Left lobe of liver (tissue), 2 donors: ENCODE results near the gene CCDC158. TPM values are rescaled to one million over a fixed set of nuclear protein-coding genes. Genes with fewer than 3 reads are reported as not detected.

Experiments
- ATAC-seq: fragments of 200-7000 bp; cut with Tn5 transposase; one replicate; pipeline ENCODE4 v1.9.1; 2020; ENCODE audit warnings: mild to moderate bottlenecking, moderate library complexity
- DNase-seq: peaks from one replicate; pipeline ENCODE4 v3.0.0-alpha.2; 2020; ENCODE audit warnings: low spot score
- total RNA-seq: library from RNA; stranded (reverse); gene quantifications from one replicate; pipeline ENCODE4 v1.2.1, GENCODE V29; 2021
- donor health status: DM: no; HTN: no; CAD: no; lungs with moderate emphysema.
- donor health status: DM: no; HTN: yes; CAD: no.

Gene CCDC158
- total RNA-seq, 1 donor from 2014 or later, result 3.9 TPM

DNA sequence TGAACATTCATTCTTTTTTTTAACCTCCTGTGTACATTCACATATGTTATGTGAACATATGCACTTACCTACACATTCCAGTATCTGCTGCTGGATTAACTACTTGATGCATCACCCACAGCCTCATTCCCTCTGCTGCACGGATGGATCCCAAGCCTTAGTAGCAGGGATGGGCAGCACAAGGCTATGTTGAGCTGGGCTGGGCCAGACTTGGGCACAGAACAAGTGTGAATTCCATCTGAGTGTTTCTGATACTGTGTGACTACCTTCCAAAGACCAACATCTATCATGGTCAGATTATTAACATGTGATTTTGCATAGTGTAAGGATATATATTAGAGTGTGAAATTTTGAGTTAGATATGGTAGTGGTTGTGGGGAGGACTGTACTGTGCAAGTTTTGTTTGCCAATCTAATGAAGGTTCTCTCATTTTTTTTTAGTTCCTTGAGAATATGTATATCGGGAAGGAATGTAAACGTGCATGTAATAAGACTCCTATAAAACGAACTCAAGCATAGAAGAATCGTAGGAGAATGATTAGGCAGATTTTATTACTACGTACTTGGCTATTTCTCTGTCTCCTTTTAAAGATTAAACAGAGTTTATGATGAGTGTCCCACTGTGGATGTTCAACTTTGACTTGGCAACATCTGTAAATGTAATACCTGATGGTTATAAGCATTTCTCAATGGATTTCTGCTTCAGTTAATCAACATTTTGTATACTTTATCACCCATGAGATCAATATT, 137.8 kb downstream of the CCDC158 start:
- DNase-seq (no peak), ATAC-seq (no peak)

GRCh38 chr4:76281594-76281993, 139.3 kb downstream of the CCDC158 start:
- DNase-seq (peak; percentile 84), ATAC-seq (peak; percentile 38)

GRCh38 chr4:76280488-76281441, 140.2 kb downstream of the CCDC158 start:
- ATAC-seq, result peak; percentile 40
- DNase-seq, result no peak

DNA sequence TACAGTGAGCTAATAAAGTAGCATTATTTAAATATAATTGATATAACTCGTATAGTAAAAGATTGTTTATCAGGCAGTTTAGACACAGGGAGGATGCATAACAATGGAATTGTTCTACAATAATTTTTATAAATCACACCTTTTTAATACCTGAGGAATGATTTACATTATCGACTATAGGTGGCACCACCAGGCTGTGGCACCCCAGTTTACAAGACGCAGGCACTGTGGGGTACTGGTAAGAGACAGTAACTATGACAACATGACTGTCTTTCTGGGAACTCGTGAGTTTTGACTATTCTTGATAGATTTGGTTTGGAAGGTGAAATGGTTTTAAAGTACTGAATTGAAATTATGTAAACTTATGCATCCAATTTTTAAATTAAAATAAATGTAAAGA, 141.5 kb downstream of the CCDC158 start:
- ATAC-seq, result no peak
- no peak for DNase-seq

- ATAC-seq (peak; percentile 62), DNase-seq (no peak)
Measured at GRCh38 chr4:76278583-76278982, 142.4 kb downstream of the CCDC158 start.

- ATAC-seq, result peak; percentile 28
- DNase-seq, result no peak
Measured at GRCh38 chr4:76277667-76278066, 143.3 kb downstream of the CCDC158 start.

GRCh38 chr4:76276813-76277212, 144.1 kb downstream of the CCDC158 start:
- ATAC-seq, result no peak
- DNase-seq, result no peak

- ATAC-seq (peak; percentile 62), DNase-seq (peak; percentile 63)
Measured at GRCh38 chr4:76275486-76276124, 145.3 kb downstream of the CCDC158 start.

GRCh38 chr4:76272999-76273398, 147.9 kb downstream of the CCDC158 start:
- DNase-seq (no peak), ATAC-seq (peak; percentile 35)

GRCh38 chr4:76272582-76272981, 148.4 kb downstream of the CCDC158 start:
- peak; percentile 60 for ATAC-seq
- DNase-seq, result no peak

DNA sequence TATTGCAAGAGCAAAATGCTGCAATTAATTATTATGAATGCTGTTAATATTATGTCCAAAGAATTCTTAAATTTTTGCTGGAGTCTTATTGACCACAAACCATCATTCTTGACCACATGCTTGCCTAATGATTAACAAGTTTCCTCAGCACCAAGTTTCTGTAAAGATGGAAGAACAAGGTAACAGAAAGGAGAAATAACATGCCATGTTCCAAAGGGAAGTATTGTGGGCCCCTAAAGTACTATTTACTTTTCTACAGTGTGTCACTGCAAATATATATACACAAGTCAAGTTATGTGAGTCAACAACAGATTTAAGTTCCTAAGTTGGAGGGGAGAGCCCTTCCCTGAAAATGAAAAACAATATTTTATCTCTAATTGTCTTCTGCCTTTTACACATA, 148.9 kb downstream of the CCDC158 start:
- DNase-seq, result no peak
- no peak for ATAC-seq

GRCh38 chr4:76271248-76271647, 149.7 kb downstream of the CCDC158 start:
- DNase-seq (no peak), ATAC-seq (no peak)

- DNase-seq, result no peak
Measured at GRCh38 chr4:76270244-76271175, 150.4 kb downstream of the CCDC158 start.

GRCh38 chr4:76267811-76268210, 153.1 kb downstream of the CCDC158 start:
- ATAC-seq (no peak), DNase-seq (no peak)

More at GRCh38 chr4:76270244-76271175, 150.4 kb downstream of the CCDC158 start:
- no peak for ATAC-seq

GRCh38 chr4:76266627-76267026, 154.3 kb downstream of the CCDC158 start:
- ATAC-seq, result no peak
- DNase-seq, result no peak

- no peak for ATAC-seq
Measured at GRCh38 chr4:76265631-76266218, 155.2 kb downstream of the CCDC158 start.

More at GRCh38 chr4:76265631-76266218, 155.2 kb downstream of the CCDC158 start:
- DNase-seq, result no peak
